Calu3 (cell line): Measurements from ENCODE around the gene DCAF6. TPM values are rescaled to one million over a fixed set of nuclear protein-coding genes. Genes with fewer than 3 reads are reported as not detected.

Experiments used
- BruUV-seq: library from RNA; stranded (reverse); fragments of 400-500 nt; replicated peaks from 2 replicates; lab custom pipeline; 2021; lab: Mats Ljungman, UMichigan
- CTCF ChIA-PET: fragments of 300-600 bp; sonication (Branson Sonifier 250); formaldehyde crosslinking; loops from one replicate; lab custom pipeline; 2022; ENCODE audit warnings: antibody characterized with exemption; lab: Charles Lee
- DNase-seq: peaks from one replicate; pipeline ENCODE4 v3.0.0; 2022
- H3K27ac Mint-ChIP-seq: one replicate; pipeline ENCODE4 v1.8.0; 2022; ENCODE audit warnings: mixed read lengths; ENCODE audit not compliant: unreplicated experiment
- H3K27me3 Mint-ChIP-seq: one replicate; pipeline ENCODE4 v1.8.0; 2022; ENCODE audit warnings: mixed read lengths; ENCODE audit not compliant: unreplicated experiment
- H3K36me3 Mint-ChIP-seq: one replicate; pipeline ENCODE4 v1.8.0; 2022; ENCODE audit warnings: mild to moderate bottlenecking, moderate library complexity, mixed read lengths; ENCODE audit not compliant: insufficient read depth, unreplicated experiment
- H3K4me1 Mint-ChIP-seq: one replicate; pipeline ENCODE4 v1.8.0; 2022; ENCODE audit warnings: mild to moderate bottlenecking, low read depth, mixed read lengths; ENCODE audit not compliant: unreplicated experiment
- H3K4me3 Mint-ChIP-seq: one replicate; pipeline ENCODE4 v1.8.0; 2022; ENCODE audit warnings: mild to moderate bottlenecking, low read depth, moderate library complexity, mixed read lengths; ENCODE audit not compliant: unreplicated experiment
- H3K9me3 Mint-ChIP-seq: one replicate; pipeline ENCODE4 v1.8.0; 2022; ENCODE audit warnings: low read depth, mixed read lengths; ENCODE audit not compliant: unreplicated experiment
- CTCF ChIP-seq: fragments of 200-600 bp; IDR thresholded peaks from one replicate; pipeline ENCODE4 v1.8.0; 2022; ENCODE audit warnings: antibody characterized with exemption; ENCODE audit not compliant: unreplicated experiment
- intact Hi-C: fragments of 100-400 bp; cut with micrococcal nuclease; formaldehyde crosslinking; loops from one replicate; pipeline ENCODE4 v1.10.0; 2022; ENCODE audit not compliant: unreplicated experiment
- total RNA-seq: library from RNA; stranded (reverse); gene quantifications from 2 replicates; pipeline ENCODE4 v1.2.3, GENCODE V29; 2022

DCAF6 gene
- total RNA-seq, 1 experiment from 2014 or later, result 64.0 TPM

GRCh38 chr1:167973832-167974231 is 37.3 kb downstream of the DCAF6 start:
- TF ChIP-seq CTCF, result no peak
- intact Hi-C loops, result no loop called here
- H3K27ac Mint-ChIP-seq, result no peak overlapping the region
- CTCF ChIA-PET, result no interaction called here
- DNase-seq, result no peak
- no peak overlapping the region for H3K4me3 Mint-ChIP-seq
- peaks cover 10% of the 10 kb centered on the region for H3K36me3 Mint-ChIP-seq
- no peaks in the 10 kb centered on the region for H3K4me1 Mint-ChIP-seq
- no peaks in the 10 kb centered on the region for H3K27me3 Mint-ChIP-seq
- H3K9me3 Mint-ChIP-seq, result peaks cover 2% of the 10 kb centered on the region
- no TSS peak for BruUV-seq

GRCh38 chr1:167974698-167975097 is 38.2 kb downstream of the DCAF6 start:
- no peaks in the 10 kb centered on the region for H3K27me3 Mint-ChIP-seq
- no peak for TF ChIP-seq CTCF
- no peak for DNase-seq
- no peak overlapping the region for H3K27ac Mint-ChIP-seq
- peaks cover 2% of the 10 kb centered on the region for H3K9me3 Mint-ChIP-seq
- H3K4me3 Mint-ChIP-seq, result no peak overlapping the region
- CTCF ChIA-PET, result no interaction called here
- peaks cover 14% of the 10 kb centered on the region for H3K36me3 Mint-ChIP-seq
- intact Hi-C loops, result no loop called here
- no TSS peak for BruUV-seq
- H3K4me1 Mint-ChIP-seq, result no peaks in the 10 kb centered on the region

GRCh38 chr1:167977245-167977644 is 40.8 kb downstream of the DCAF6 start:
- peaks cover 11% of the 10 kb centered on the region for H3K36me3 Mint-ChIP-seq
- no peak for TF ChIP-seq CTCF
- peaks cover 2% of the 10 kb centered on the region for H3K9me3 Mint-ChIP-seq
- no peak overlapping the region for H3K27ac Mint-ChIP-seq
- CTCF ChIA-PET, result no interaction called here
- no peaks in the 10 kb centered on the region for H3K4me1 Mint-ChIP-seq
- H3K4me3 Mint-ChIP-seq, result no peak overlapping the region
- intact Hi-C loops, result no loop called here
- H3K27me3 Mint-ChIP-seq, result no peaks in the 10 kb centered on the region
- no TSS peak for BruUV-seq
- no peak for DNase-seq

GRCh38 chr1:167981933-167982332 is 45.5 kb downstream of the DCAF6 start:
- peaks cover 8% of the 10 kb centered on the region for H3K4me1 Mint-ChIP-seq
- H3K27me3 Mint-ChIP-seq, result no peaks in the 10 kb centered on the region
- H3K27ac Mint-ChIP-seq, result no peak overlapping the region
- CTCF ChIA-PET, result no interaction called here
- intact Hi-C loops, result no loop called here
- DNase-seq, result no peak
- H3K36me3 Mint-ChIP-seq, result peaks cover 10% of the 10 kb centered on the region
- no TSS peak for BruUV-seq
- no peak overlapping the region for H3K4me3 Mint-ChIP-seq
- peaks cover 2% of the 10 kb centered on the region for H3K9me3 Mint-ChIP-seq
- TF ChIP-seq CTCF, result no peak
